AG04450 (cell line): ENCODE results near the gene AUTS2. TPM values are rescaled to one million over a fixed set of nuclear protein-coding genes. Genes with fewer than 3 reads are reported as not detected.
A peak's percentile ranks its signal among the peaks of the same experiment; 100 is the strongest.

Experiments
- CTCF ChIA-PET: fragments of 300-600, 350-600 bp; formaldehyde crosslinking; extraction: SDS; loops from one replicate; lab custom pipeline; 2022; ENCODE audit warnings: antibody characterized with exemption, inconsistent platforms; lab: Charles Lee
- POLR2A ChIA-PET: fragments of 350-600 bp; formaldehyde crosslinking; extraction: SDS; loops from one replicate; lab custom pipeline; 2021; ENCODE audit warnings: antibody characterized with exemption, inconsistent platforms; lab: Yijun Ruan, JAX
- DNase-seq: peaks from one replicate; pipeline ENCODE4 v3.0.0-alpha.2; 2011; ENCODE audit warnings: low read depth, low spot score
- H3K27ac ChIP-seq: one replicate; pipeline ENCODE4 v1.5.1; 2012; ENCODE audit warnings: low read depth, low read length, control low read depth
- H3K27me3 ChIP-seq: one replicate; pipeline ENCODE4 v1.6.0; 2012; ENCODE audit warnings: low read length; ENCODE audit not compliant: control insufficient read depth, insufficient read depth
- H3K4me3 ChIP-seq: 2 replicates; pipeline ENCODE4 v1.5.1; 2011; ENCODE audit warnings: mild to moderate bottlenecking, low read depth, low read length, control low read depth
- H3K9me3 ChIP-seq: 2 replicates; pipeline ENCODE4 v1.5.1; 2012; ENCODE audit warnings: low read length; ENCODE audit not compliant: control insufficient read depth, insufficient read depth
- CTCF ChIP-seq: IDR thresholded peaks from 2 replicates; pipeline ENCODE4 v1.5.1; 2011; ENCODE audit warnings: low read depth, low read length, control low read depth, inconsistent platforms
- polyA plus RNA-seq: library from polyadenylated mRNA; depleted of rRNA; stranded (reverse); fragments of >200 nt; gene quantifications from 2 replicates; pipeline ENCODE4 v1.2.3, GENCODE V29; 2011

The AUTS2 gene
- polyA plus RNA-seq, 1 experiment: 1.5 TPM

DNA sequence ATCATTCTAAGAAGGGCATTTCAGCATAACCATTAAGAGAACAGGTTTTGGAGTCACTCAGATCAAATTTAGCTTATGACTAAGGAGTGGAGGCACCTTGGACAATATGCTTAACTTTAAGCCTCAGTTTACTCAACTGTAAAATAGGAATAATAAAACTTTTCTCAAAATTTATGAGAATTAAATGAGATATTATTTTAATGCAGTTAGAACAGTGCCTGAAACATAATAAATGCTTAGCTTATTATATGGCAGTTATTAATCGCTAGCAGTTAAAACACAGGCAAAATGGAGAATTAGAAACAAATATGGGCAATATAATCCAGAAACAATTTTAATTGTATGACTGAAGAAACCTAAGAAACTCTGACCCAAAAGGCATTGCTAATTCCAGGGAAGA is 2.9 kb upstream of the AUTS2 start:
- H3K9me3 ChIP-seq: peaks cover 3% of the 10 kb centered on the region; the same call in 1 of the 2 replicates
- DNase-seq: no peak
- no peak overlapping the region for H3K27ac ChIP-seq
- TF ChIP-seq CTCF: no peak
- ChIA-PET CTCF (no interaction called here), POLR2A (no interaction called here)
- H3K4me3 ChIP-seq: no peak overlapping the region
- H3K27me3 ChIP-seq: peaks cover 16% of the 10 kb centered on the region

DNA sequence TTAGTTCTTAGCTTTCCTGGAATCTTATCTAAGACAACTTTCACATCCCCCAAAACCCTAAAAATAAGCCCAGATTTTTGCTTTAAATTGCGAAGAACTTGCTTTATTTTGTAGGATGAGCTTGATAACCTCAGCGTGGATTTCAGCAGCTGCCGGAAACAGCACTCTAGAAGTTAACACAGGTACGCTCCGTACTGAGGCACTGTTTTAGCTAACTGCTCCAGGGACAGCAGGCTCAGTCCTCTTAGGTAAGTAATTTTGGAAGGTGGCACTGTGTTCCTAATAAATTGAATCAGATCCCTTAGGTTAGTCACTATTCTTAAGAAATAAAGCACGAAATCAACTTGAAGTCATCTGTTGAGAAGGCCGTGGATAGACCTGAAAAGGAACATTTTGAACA is 2.2 kb upstream of the AUTS2 start:
- CTCF ChIA-PET: interaction anchor here (0.6 kb wide), 1 partner anchor 346 kb away, joined by 5 read pairs; no protein-coding TSS in a partner anchor
- DNase-seq: no peak
- no peak for TF ChIP-seq CTCF
- Histone ChIP-seq H3K27me3 (peaks cover 16% of the 10 kb centered on the region), H3K9me3 (peaks cover 3% of the 10 kb centered on the region; the same call in 1 of the 2 replicates), H3K4me3 (no peak overlapping the region), H3K27ac (no peak overlapping the region)
- POLR2A ChIA-PET: no interaction called here

DNA sequence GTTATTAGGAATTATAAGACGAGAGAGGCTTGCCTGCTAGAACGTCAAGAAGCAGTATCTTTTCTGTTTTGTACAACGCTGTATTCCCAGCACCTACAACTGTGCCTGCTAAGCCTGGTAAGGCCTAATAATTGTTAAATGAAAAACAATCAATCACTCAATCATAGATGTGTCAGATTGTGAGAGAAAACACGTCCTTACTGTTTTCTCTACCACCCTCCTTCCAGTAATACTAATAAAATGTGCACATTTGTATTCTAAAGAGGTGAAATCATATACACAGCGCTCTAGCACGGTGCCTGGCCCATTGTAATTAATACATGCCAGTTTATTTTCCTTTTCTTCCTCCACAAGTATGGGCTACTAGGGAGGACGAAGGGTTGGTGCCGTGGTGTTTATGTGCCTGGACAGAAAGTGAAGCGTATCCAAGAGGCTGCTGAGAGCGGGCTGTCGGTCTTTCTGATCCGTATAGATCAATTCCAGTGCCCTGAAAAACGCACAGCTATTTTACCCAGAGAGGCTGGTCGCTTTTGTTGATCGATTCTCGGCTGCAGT is 1.5 kb upstream of the AUTS2 start:
- Histone ChIP-seq H3K27ac (no peak overlapping the region), H3K9me3 (peaks cover 3% of the 10 kb centered on the region; the same call in 1 of the 2 replicates), H3K27me3 (peaks cover 18% of the 10 kb centered on the region), H3K4me3 (no peak overlapping the region)
- DNase-seq: no peak
- TF ChIP-seq CTCF: no peak
- POLR2A ChIA-PET: no interaction called here
- CTCF ChIA-PET: interaction anchor here (0.6 kb wide), 1 partner anchor 1231 kb away, joined by 3 read pairs; no protein-coding TSS in a partner anchor

DNA sequence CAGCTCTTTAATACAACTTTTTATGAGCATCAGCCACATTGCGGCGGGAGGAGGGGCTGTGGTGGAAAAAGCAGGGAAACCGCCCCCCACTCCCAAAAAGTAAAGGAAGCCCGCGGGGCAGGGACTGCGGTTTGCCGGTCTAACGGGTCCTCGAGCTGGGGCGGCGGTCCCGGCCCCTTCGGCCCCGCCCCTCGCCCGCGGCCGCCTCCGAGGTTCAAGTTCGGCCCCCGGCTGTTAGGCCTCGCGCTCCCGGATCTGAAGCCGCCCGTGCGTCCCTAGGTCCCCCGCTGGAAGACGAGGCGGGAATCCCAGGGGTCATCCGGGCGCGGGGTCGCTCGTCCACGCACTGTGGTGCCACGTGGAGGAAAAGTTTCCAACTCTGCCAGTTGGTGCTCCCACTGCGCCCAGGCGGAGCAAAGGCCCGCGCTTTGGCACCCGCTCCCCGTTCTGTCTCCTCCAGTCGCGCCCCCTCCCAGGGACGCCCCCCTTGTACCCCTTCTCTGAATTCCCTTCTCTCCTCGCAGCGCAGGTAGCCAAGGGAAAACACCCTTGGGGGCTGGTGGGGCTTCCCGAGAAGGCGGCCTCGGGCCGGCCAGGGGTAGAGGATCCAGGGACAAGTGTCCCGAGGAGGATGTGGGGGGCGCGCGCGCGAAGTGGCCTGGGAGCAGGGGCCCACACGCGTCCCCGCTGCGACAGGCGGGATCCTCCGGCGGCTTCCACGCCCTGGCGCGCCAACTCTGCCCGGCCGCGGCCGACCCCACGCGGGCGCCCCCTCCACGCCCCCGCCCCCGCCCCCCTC is 798 bp upstream of the AUTS2 start:
- CTCF ChIA-PET: no interaction called here
- TF ChIP-seq CTCF: no peak
- no peak for DNase-seq
- Histone ChIP-seq H3K9me3 (peaks cover 3% of the 10 kb centered on the region; the same call in 1 of the 2 replicates), H3K27me3 (peaks cover 18% of the 10 kb centered on the region), H3K4me3 (peak overlapping the region; percentile 65), H3K27ac (no peak overlapping the region)
- POLR2A ChIA-PET: no interaction called here
